ENCODE data around the gene ZNF507. TPM values are rescaled to one million over a fixed set of nuclear protein-coding genes. Genes with fewer than 3 reads are reported as not detected.

The ZNF507 gene
- total RNA-seq, 1 donor from 2014 or later = 7.1 TPM

GRCh38 chr19:32333227-32333626 lies 12.2 kb upstream of the ZNF507 start:
- Histone ChIP-seq H3K27me3 (ENCODE audit: control insufficient read depth, insufficient read depth, low read length) (no peaks in the 10 kb centered on the region), H3K36me3 (ENCODE audit: control insufficient read depth, insufficient read depth, low read length) (no peaks in the 10 kb centered on the region), H3K4me3 (ENCODE audit: low read depth, low read length) (no peak overlapping the region)
- TF ChIP-seq CTCF (IDR thresholded peaks at IDR 0.05; ENCODE audit: insufficient read depth, low read length, severe bottlenecking) = no peak
- DNase-seq (ENCODE audit: low read depth) (no peak), FAIRE-seq (no peak)

- no peak for TF ChIP-seq CTCF (IDR thresholded peaks at IDR 0.05; ENCODE audit: insufficient read depth, low read length, severe bottlenecking)
- no peaks in the 10 kb centered on the region for H3K36me3 ChIP-seq (ENCODE audit: control insufficient read depth, insufficient read depth, low read length)
- H3K4me3 ChIP-seq (ENCODE audit: low read depth, low read length) = no peak overlapping the region
- H3K27me3 ChIP-seq (ENCODE audit: control insufficient read depth, insufficient read depth, low read length) = no peaks in the 10 kb centered on the region
- DNase-seq (ENCODE audit: low read depth) (peak; percentile 27), FAIRE-seq (no peak)
Measured at GRCh38 chr19:32336259-32337083, 8.9 kb upstream of the ZNF507 start.

- DNase-seq (ENCODE audit: low read depth) = no peak
- H3K4me3 ChIP-seq (ENCODE audit: low read depth, low read length) = no peak overlapping the region
- TF ChIP-seq CTCF (IDR thresholded peaks at IDR 0.05; ENCODE audit: insufficient read depth, low read length, severe bottlenecking) = no peak
- no peak for FAIRE-seq
- H3K36me3 ChIP-seq (ENCODE audit: control insufficient read depth, insufficient read depth, low read length) = no peaks in the 10 kb centered on the region
- H3K27me3 ChIP-seq (ENCODE audit: control insufficient read depth, insufficient read depth, low read length) = no peaks in the 10 kb centered on the region
Measured at GRCh38 chr19:32337084-32337808, 8.2 kb upstream of the ZNF507 start.

GRCh38 chr19:32339423-32339822 lies 6.0 kb upstream of the ZNF507 start:
- no peaks in the 10 kb centered on the region for H3K36me3 ChIP-seq (ENCODE audit: control insufficient read depth, insufficient read depth, low read length)
- DNase-seq (ENCODE audit: low read depth) = no peak
- no peak overlapping the region for H3K4me3 ChIP-seq (ENCODE audit: low read depth, low read length)
- no peak for FAIRE-seq
- H3K27me3 ChIP-seq (ENCODE audit: control insufficient read depth, insufficient read depth, low read length) = no peaks in the 10 kb centered on the region
- TF ChIP-seq CTCF (IDR thresholded peaks at IDR 0.05; ENCODE audit: insufficient read depth, low read length, severe bottlenecking) = no peak

- DNase-seq (ENCODE audit: low read depth) = peak; percentile 27
- no peak for FAIRE-seq
- peak; percentile 70 for TF ChIP-seq CTCF (IDR thresholded peaks at IDR 0.05; ENCODE audit: insufficient read depth, low read length, severe bottlenecking)
- no peaks in the 10 kb centered on the region for H3K36me3 ChIP-seq (ENCODE audit: control insufficient read depth, insufficient read depth, low read length)
- H3K27me3 ChIP-seq (ENCODE audit: control insufficient read depth, insufficient read depth, low read length) = no peaks in the 10 kb centered on the region
- no peak overlapping the region for H3K4me3 ChIP-seq (ENCODE audit: low read depth, low read length)
Measured at GRCh38 chr19:32339988-32340874, 5.2 kb upstream of the ZNF507 start.
